GM21576 (cell line): ENCODE data around the gene DLG4.

Experiments used
- ATAC-seq: cut with Tn5 transposase; IDR thresholded peaks from one replicate; pipeline ENCODE4 v1.9.1; 2021; ENCODE audit warnings: mild to moderate bottlenecking, moderate library complexity; ENCODE audit not compliant: unreplicated experiment

The DLG4 gene

GRCh38 chr17:7219812-7220592 is at the start of gene DLG4, which contains the start of gene ACADVL:
DLG4 (minus strand) TSS chr17:7219836.
ACADVL (plus strand) TSS chr17:7219938; CDS start chr17:7219985, 47 bp downstream.
- peak; percentile 44 for ATAC-seq

GRCh38 chr17:7266784-7267183 is 47.1 kb upstream of the DLG4 start:
- no peak for ATAC-seq

GRCh38 chr17:7263801-7264078 is 44.1 kb upstream of the DLG4 start:
- no peak for ATAC-seq

GRCh38 chr17:7262935-7263800 is 43.5 kb upstream of the DLG4 start:
- ATAC-seq = no peak

GRCh38 chr17:7262192-7262934 is 42.7 kb upstream of the DLG4 start, which contains the start of gene CLDN7:
CLDN7 (minus strand) TSS chr17:7262478; CDS start chr17:7262043, 435 bp downstream.
- ATAC-seq = no peak

GRCh38 chr17:7261379-7262191 is 41.9 kb upstream of the DLG4 start:
- no peak for ATAC-seq

- no peak for ATAC-seq
Observed at GRCh38 chr17:7260651-7261378, 41.2 kb upstream of the DLG4 start.

- ATAC-seq = no peak
Observed at GRCh38 chr17:7260151-7260550, 40.5 kb upstream of the DLG4 start.

GRCh38 chr17:7259555-7259889 is 39.9 kb upstream of the DLG4 start:
- no peak for ATAC-seq

- ATAC-seq = no peak
Observed at GRCh38 chr17:7258731-7259554, 39.3 kb upstream of the DLG4 start.

GRCh38 chr17:7256766-7257456 is 37.3 kb upstream of the DLG4 start:
- ATAC-seq = no peak

GRCh38 chr17:7254511-7254910 is 34.9 kb upstream of the DLG4 start:
- no peak for ATAC-seq

GRCh38 chr17:7253082-7253481 is 33.4 kb upstream of the DLG4 start:
- no peak for ATAC-seq

- peak; percentile 51 for ATAC-seq
Observed at GRCh38 chr17:7252176-7253043, 32.8 kb upstream of the DLG4 start, which contains the start of gene ELP5. ELP5 (plus strand) TSS chr17:7252215; CDS start chr17:7252551, 336 bp downstream.

- ATAC-seq = peak; percentile 76
Observed at GRCh38 chr17:7251661-7252175, 32.1 kb upstream of the DLG4 start, which contains the start of gene CTDNEP1. CTDNEP1 (minus strand) TSS chr17:7251734; CDS start chr17:7251296, 438 bp downstream.

- ATAC-seq = no peak
Observed at GRCh38 chr17:7250695-7251627, 31.3 kb upstream of the DLG4 start.
